HG03108 (cell line): Measurements from ENCODE around the gene FGD1.

ENCODE experiments used
- ATAC-seq: cut with Tn5 transposase; IDR thresholded peaks from one replicate; pipeline ENCODE4 v1.9.1; 2021; ENCODE audit warnings: moderate library complexity; ENCODE audit not compliant: unreplicated experiment

Gene FGD1

GRCh38 chrX:54407266-54407665 lies 88.8 kb downstream of the FGD1 start:
- no peak for ATAC-seq

GRCh38 chrX:54397113-54397512 lies 98.9 kb downstream of the FGD1 start:
- no peak for ATAC-seq
